BLaER1 (cell line): Measurements from ENCODE around the gene FAHD1.
"Not testable (repeated sequence)": the region's sequence is repeated elsewhere in the genome, so short reads cannot be mapped to it uniquely, and the experiment has no call there.

Experiments
- H3K27ac ChIP-seq: shearing (Covaris generic); formaldehyde crosslinking; 2 replicates; pipeline ENCODE4 v1.8.1; 2022
- H3K27me3 ChIP-seq: shearing (Covaris generic); formaldehyde crosslinking; 2 replicates; pipeline ENCODE4 v1.8.1; 2022
- H3K36me3 ChIP-seq: shearing (Covaris generic); formaldehyde crosslinking; 2 replicates; pipeline ENCODE4 v1.8.1; 2022
- H3K4me1 ChIP-seq: shearing (Covaris generic); formaldehyde crosslinking; 2 replicates; pipeline ENCODE4 v1.8.1; 2022
- H3K4me2 ChIP-seq: shearing (Covaris generic); formaldehyde crosslinking; 2 replicates; pipeline ENCODE4 v1.8.1; 2022
- H3K4me3 ChIP-seq: shearing (Covaris generic); formaldehyde crosslinking; 2 replicates; pipeline ENCODE4 v1.8.1; 2022
- H3K9ac ChIP-seq: shearing (Covaris generic); formaldehyde crosslinking; 2 replicates; pipeline ENCODE4 v1.8.1; 2022
- H3K9me3 ChIP-seq: shearing (Covaris generic); formaldehyde crosslinking; 2 replicates; pipeline ENCODE4 v1.8.1; 2022
- H4K20me1 ChIP-seq: shearing (Covaris generic); formaldehyde crosslinking; 2 replicates; pipeline ENCODE4 v1.8.1; 2022
- Cebpa-rat ChIP-seq: shearing (Covaris generic); IDR thresholded peaks from 2 replicates; pipeline ENCODE4 v1.8.1; 2022

The FAHD1 gene

DNA sequence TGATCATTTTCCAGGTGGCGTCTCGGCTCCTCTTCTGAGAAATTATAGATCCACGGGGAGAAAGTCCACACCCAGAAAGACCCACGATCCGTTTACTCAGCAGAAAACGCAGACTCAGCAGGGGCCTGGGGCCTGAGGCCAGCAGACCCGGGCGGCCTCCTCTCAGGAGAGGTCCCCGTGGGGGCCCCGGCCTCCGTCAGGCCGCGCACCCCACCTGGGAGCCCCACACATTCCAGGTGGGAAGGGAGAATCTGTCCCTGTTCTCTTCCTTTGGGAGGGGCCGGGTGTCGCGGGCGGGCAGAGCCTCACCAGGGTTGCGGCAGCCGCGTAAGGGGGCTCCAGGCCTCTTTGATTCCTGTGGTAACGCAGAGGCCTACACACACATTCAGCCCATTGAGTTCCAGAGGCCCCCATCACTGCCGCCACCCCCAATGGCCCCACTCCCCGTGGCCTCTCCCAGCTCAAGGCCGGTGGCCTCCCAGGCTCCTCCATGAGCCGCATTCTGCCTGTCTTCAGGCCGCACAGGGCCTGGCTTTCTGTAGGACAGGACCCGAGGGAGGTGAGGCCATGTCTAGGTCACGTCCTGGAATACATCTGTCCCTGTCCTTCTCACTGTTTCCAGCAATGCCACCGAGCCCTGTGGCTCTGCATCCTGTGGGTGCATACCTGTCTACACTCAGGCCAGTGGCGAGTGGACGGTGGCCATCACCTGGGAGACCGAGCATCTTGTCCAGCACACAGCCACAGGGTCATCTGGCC lies 31.9 kb upstream of the FAHD1 start:
- Histone ChIP-seq H3K4me3 (no peak overlapping the region), H3K9me3 (peaks cover 32% of the 10 kb centered on the region), H3K36me3 (peaks cover 50% of the 10 kb centered on the region), H4K20me1 (peaks cover 27% of the 10 kb centered on the region), H3K27me3 (no peaks in the 10 kb centered on the region), H3K4me2 (no peak overlapping the region), H3K9ac (no peak overlapping the region), H3K27ac (no peak overlapping the region), H3K4me1 (no peaks in the 10 kb centered on the region)
- TF ChIP-seq Cebpa-rat, result no peak

DNA sequence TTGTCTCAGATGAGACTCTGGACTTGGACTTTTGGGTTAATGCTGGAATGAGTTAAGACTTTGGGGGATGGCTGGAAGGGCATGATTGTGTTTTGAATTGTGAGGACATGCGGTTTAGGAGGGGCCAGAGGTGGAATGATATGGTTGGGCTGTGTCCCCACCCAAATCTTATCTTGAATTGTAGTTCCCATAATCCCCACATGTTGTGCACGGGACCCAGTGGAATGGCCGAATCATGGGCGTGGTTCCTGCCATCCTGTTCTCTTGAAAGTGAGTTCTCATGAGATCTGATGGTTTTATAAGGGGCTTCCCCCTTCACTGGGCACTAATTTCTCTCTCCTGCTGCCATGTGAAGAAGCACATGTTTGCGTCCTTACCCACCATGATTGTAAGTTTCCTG lies 27.7 kb upstream of the FAHD1 start:
- H3K4me2 ChIP-seq, H3K4me1 ChIP-seq, H3K27ac ChIP-seq, H3K9ac ChIP-seq, H3K4me3 ChIP-seq, H3K27me3 ChIP-seq, H4K20me1 ChIP-seq: not testable (repeated sequence)
- Histone ChIP-seq H3K36me3 (peaks cover 22% of the 10 kb centered on the region), H3K9me3 (peaks cover 33% of the 10 kb centered on the region)

DNA sequence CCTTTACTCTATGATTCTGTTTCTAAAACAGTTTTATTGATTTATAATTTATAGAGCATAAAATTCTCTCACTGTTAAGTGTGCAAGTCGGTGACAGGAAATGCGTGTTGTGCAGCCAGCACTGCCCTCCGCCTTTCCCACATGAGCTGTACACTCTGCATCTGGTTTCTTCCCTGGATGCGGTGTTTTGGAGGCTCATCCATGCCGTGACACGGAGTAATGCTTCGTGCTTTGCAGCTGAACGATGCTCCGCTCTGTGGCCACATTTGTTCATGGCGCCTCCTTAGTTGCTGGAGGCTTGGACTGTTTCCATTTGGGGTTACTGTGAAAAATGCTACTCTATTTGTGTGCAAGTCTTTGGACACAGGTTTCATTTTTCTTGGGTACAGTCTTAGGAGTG lies 26.3 kb upstream of the FAHD1 start:
- H3K27me3 ChIP-seq, result no peaks in the 10 kb centered on the region
- no peaks in the 10 kb centered on the region for H4K20me1 ChIP-seq
- H3K36me3 ChIP-seq, result peaks cover 37% of the 10 kb centered on the region
- H3K9me3 ChIP-seq, result peaks cover 33% of the 10 kb centered on the region
- no peak overlapping the region for H3K27ac ChIP-seq
- no peak for TF ChIP-seq Cebpa-rat
- H3K9ac ChIP-seq, result no peak overlapping the region
- H3K4me1 ChIP-seq, result peaks cover 9% of the 10 kb centered on the region; the same call in 1 of the 2 replicates
- no peak overlapping the region for H3K4me2 ChIP-seq
- no peak overlapping the region for H3K4me3 ChIP-seq

DNA sequence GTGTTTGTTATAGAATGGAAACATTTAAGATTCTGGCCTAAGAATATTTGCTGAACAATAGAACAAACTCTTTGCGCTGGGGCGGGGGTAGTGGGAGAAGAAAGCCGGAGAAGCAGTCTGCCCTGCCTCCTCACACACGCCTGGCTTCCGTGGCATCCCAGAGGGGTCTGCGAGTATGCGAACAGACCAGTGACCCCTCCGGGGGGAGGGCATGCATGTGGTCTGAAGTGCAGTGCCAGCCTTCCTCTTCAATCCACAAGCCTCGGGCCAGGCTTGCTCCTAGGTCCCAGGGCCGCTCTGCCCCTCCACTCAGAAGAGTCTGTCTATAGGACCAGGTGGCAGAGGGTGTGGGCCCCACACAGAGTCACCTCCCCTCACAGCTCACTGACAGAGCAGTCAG lies 19.4 kb upstream of the FAHD1 start:
- no peak for TF ChIP-seq Cebpa-rat
- H3K9ac ChIP-seq, result no peak overlapping the region
- H3K4me3 ChIP-seq, result no peak overlapping the region

DNA sequence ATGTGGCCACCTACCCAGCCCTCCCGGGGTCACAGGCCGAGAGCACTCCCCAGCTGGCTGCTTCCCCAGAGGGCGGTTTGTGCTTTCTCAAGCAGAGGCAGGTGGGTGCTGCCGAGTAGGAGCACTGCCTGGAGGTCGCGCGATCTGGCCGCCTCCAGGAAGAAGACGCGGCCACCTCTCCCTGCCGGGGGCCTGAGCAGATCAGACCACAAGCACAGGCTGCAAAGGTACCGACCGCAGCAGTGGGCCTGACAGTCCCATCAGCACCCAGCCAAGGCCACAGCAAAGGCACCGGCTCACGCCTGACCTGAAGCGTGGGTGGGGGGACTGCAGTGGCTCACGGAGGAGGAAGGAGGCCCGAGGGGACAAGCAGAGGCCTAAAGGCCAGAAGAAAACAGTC lies 18.3 kb upstream of the FAHD1 start:
- H3K9ac ChIP-seq, result no peak overlapping the region
- peaks cover 18% of the 10 kb centered on the region; the same call in 1 of the 2 replicates for H3K4me1 ChIP-seq
- peaks cover 72% of the 10 kb centered on the region for H3K36me3 ChIP-seq
- no peak overlapping the region for H3K4me3 ChIP-seq
- H3K4me2 ChIP-seq, result no peak overlapping the region
- H3K27ac ChIP-seq, result no peak overlapping the region
- 0 out of 2 replicates have a peak, but pooled peaks cover 5% of the 10 kb centered on the region for H4K20me1 ChIP-seq
- no peaks in the 10 kb centered on the region for H3K9me3 ChIP-seq
- H3K27me3 ChIP-seq, result no peaks in the 10 kb centered on the region
- TF ChIP-seq Cebpa-rat, result no peak

More for the DNA sequence above, 19.4 kb upstream of the FAHD1 start:
- Histone ChIP-seq H4K20me1 (0 out of 2 replicates have a peak, but pooled peaks cover 5% of the 10 kb centered on the region), H3K9me3 (no peaks in the 10 kb centered on the region), H3K4me2 (no peak overlapping the region), H3K4me1 (peaks cover 14% of the 10 kb centered on the region; the same call in 1 of the 2 replicates), H3K27me3 (no peaks in the 10 kb centered on the region), H3K27ac (no peak overlapping the region), H3K36me3 (peaks cover 71% of the 10 kb centered on the region)

DNA sequence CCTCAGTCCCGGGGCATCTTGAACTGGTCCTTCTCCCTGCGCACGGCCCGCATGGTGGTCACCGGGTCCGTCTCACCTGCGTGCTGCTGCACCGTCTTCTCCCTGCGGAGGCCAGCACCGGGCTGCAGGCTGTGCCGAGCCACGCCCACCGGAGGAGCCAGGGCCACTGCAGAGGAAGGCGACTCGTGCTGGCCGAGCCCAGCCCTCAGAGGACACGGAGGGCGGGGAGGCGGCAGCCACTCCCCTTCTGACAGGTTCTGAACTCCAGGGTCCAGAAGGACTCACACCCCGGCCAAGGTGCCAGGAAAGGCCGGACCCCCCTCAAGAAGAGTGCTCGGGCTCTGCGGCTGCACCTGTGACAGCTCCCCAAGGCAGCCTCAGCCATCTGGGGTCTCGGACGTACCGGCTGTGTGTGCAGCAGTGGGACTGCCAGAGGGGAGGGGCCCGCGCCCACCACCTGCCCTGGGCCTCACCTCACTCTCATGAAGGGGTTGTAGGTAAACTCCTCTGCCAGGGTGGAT lies 17.7 kb upstream of the FAHD1 start:
- no peak overlapping the region for H3K4me3 ChIP-seq
- no peaks in the 10 kb centered on the region for H3K9me3 ChIP-seq
- peaks cover 76% of the 10 kb centered on the region for H3K36me3 ChIP-seq
- peaks cover 18% of the 10 kb centered on the region; the same call in 1 of the 2 replicates for H3K4me1 ChIP-seq
- TF ChIP-seq Cebpa-rat, result no peak
- no peak overlapping the region for H3K9ac ChIP-seq
- H3K27ac ChIP-seq, result no peak overlapping the region
- H4K20me1 ChIP-seq, result 0 out of 2 replicates have a peak, but pooled peaks cover 5% of the 10 kb centered on the region
- H3K4me2 ChIP-seq, result no peak overlapping the region
- H3K27me3 ChIP-seq, result no peaks in the 10 kb centered on the region

DNA sequence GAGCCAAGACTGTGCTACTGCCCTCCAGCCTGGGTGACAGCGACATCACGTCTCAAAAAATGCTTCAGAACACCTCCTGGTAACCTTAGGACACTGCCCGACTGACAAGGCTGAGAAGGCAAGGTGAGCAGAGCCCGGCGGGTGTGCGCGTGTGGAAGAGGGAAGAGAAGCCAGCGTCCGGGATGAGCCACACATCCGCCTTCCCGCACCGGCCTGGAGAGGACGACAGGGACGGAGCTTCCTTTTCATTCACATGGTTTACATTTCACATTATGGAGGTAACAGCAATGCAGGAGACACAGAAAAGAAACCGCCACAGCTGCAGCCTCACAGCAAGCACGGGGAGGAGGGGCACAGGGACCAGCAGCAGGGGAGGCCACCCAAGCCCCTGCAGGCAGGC lies 16.9 kb upstream of the FAHD1 start:
- Histone ChIP-seq H3K4me1 (peaks cover 11% of the 10 kb centered on the region; the same call in 1 of the 2 replicates), H3K36me3 (peaks cover 70% of the 10 kb centered on the region), H3K27ac (no peak overlapping the region), H3K27me3 (no peaks in the 10 kb centered on the region), H3K9me3 (no peaks in the 10 kb centered on the region), H3K9ac (no peak overlapping the region), H4K20me1 (0 out of 2 replicates have a peak, but pooled peaks cover 5% of the 10 kb centered on the region), H3K4me2 (no peak overlapping the region), H3K4me3 (no peak overlapping the region)
- TF ChIP-seq Cebpa-rat, result no peak

DNA sequence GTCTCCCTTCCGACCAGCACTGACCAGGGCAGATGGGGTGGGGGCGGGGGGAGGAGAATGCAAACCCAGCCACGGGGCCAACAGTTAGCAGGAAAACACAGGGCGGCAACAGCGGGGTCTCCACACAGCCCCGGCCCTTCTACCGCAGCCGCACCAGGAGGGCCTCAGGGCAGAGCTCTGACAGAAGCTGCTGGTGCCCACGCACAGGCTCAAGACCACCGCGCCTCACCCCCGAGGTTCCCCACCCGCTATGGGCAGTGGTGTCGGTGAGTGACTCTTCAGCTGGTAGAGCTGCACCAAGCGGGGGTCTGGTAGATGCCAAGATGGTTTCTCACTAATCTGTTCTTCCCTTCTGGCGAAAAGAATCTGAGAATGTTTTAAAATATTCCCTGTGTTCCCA lies 16.5 kb upstream of the FAHD1 start:
- H3K9ac ChIP-seq, result no peak overlapping the region
- H4K20me1 ChIP-seq, result 0 out of 2 replicates have a peak, but pooled peaks cover 5% of the 10 kb centered on the region
- H3K9me3 ChIP-seq, result no peaks in the 10 kb centered on the region
- H3K27ac ChIP-seq, result no peak overlapping the region
- H3K4me3 ChIP-seq, result no peak overlapping the region
- H3K27me3 ChIP-seq, result no peaks in the 10 kb centered on the region
- H3K4me2 ChIP-seq, result no peak overlapping the region
- TF ChIP-seq Cebpa-rat, result no peak
- peaks cover 9% of the 10 kb centered on the region; the same call in 1 of the 2 replicates for H3K4me1 ChIP-seq
- H3K36me3 ChIP-seq, result peaks cover 70% of the 10 kb centered on the region

DNA sequence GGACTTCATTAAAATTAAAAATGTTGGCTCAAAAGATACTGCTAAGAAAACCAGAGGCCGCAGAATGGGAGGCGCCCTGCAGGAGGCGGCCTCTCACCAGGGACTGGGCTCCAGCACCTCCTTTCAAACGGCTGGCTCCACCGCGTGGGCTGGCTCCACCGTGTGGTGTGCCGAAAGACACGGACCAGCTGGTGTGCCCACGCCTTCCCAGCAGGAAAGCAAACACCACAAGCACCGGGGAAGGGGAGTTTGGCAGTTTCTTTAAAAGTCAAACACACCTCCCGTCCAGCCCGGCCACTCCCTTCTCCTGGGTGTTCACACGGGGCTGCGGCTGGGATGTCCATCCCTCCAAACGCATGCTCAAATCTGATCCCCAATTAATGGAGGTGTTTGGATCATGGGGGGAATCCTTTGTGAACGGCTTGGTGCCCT lies 14.3 kb upstream of the FAHD1 start:
- H3K4me2 ChIP-seq, result 0 out of 2 replicates have a peak overlapping the region, but pooled peaks have one; percentile 4
- no peak for TF ChIP-seq Cebpa-rat
- H3K36me3 ChIP-seq, result peaks cover 72% of the 10 kb centered on the region
- no peak overlapping the region for H3K9ac ChIP-seq
- H3K27me3 ChIP-seq, result no peaks in the 10 kb centered on the region
- H4K20me1 ChIP-seq, result 0 out of 2 replicates have a peak, but pooled peaks cover 5% of the 10 kb centered on the region
- H3K27ac ChIP-seq, result no peak overlapping the region
- H3K4me3 ChIP-seq, result no peak overlapping the region
- no peaks in the 10 kb centered on the region for H3K9me3 ChIP-seq
- H3K4me1 ChIP-seq, result peaks cover 9% of the 10 kb centered on the region; the same call in 1 of the 2 replicates

DNA sequence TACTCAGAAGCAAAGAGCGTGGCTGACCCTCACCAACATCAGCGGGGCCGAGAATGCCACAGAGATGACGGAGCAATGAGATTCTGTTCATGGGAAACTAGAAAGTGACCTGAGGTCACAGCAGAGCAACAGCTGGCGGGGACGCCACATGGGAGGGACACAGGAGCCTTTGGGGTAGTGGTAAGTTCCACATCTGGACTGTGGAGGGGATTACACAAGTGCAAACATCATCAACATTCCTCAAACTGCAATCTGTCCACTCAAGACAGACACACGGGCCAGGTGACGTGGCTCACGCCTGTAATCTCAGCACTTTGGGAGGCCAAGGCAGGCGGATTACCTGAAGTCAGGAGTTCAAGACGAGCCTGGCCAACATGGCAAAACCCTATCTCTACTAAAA lies 11.5 kb upstream of the FAHD1 start:
- Histone ChIP-seq H3K9ac (no peak overlapping the region), H4K20me1 (0 out of 2 replicates have a peak, but pooled peaks cover 2% of the 10 kb centered on the region), H3K4me1 (peaks cover 9% of the 10 kb centered on the region; the same call in 1 of the 2 replicates), H3K4me3 (no peak overlapping the region), H3K27me3 (no peaks in the 10 kb centered on the region), H3K4me2 (no peak overlapping the region), H3K27ac (no peak overlapping the region), H3K36me3 (peaks cover 74% of the 10 kb centered on the region), H3K9me3 (no peaks in the 10 kb centered on the region)
- no peak for TF ChIP-seq Cebpa-rat
